B cell (primary cell): ENCODE results near the gene SEZ6L.

ENCODE experiments used
- EZH2 ChIP-seq: IDR thresholded peaks from 2 replicates; pipeline ENCODE4 v1.6.1; 2012; ENCODE audit warnings: borderline replicate concordance, low read depth, mild to moderate bottlenecking, moderate library complexity, low read length; ENCODE audit not compliant: insufficient read depth, poor library complexity, severe bottlenecking
- TF ChIP-seq, protein P1 (sequence below): fragments of 200-600 bp; IDR thresholded peaks from one replicate; pipeline ENCODE4 v1.8.0; 2022; ENCODE audit warnings: antibody characterized with exemption, mild to moderate bottlenecking

DNA sequence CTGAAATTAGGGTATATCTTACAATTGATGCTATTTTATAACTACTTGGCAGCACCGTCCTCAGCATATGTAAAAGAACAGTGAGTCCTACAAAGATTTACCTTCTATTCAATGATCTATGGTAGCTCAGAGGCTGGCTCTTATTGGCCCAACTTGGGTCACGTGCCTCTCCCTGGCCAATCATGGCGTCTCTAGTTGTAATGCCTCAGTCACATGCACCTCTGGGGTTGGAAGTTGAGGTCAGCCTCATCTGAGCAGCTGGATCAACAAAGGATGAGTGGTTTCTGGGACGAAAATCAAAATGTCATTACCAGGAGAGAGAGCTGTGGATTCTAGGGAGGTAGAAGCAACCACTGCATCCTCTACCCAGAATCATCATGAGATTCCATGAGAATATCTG lies 236.9 kb downstream of the SEZ6L start:
- TF ChIP-seq, protein P1, sequence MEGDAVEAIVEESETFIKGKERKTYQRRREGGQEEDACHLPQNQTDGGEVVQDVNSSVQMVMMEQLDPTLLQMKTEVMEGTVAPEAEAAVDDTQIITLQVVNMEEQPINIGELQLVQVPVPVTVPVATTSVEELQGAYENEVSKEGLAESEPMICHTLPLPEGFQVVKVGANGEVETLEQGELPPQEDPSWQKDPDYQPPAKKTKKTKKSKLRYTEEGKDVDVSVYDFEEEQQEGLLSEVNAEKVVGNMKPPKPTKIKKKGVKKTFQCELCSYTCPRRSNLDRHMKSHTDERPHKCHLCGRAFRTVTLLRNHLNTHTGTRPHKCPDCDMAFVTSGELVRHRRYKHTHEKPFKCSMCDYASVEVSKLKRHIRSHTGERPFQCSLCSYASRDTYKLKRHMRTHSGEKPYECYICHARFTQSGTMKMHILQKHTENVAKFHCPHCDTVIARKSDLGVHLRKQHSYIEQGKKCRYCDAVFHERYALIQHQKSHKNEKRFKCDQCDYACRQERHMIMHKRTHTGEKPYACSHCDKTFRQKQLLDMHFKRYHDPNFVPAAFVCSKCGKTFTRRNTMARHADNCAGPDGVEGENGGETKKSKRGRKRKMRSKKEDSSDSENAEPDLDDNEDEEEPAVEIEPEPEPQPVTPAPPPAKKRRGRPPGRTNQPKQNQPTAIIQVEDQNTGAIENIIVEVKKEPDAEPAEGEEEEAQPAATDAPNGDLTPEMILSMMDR: no peak
- no peak for TF ChIP-seq EZH2
